NT2/D1 (cell line): ENCODE results near the gene ABO.
"Not testable (repeated sequence)": the region's sequence is repeated elsewhere in the genome, so short reads cannot be mapped to it uniquely, and the experiment has no call there.

Source experiments
- YY1 ChIP-seq: IDR thresholded peaks from 2 replicates; pipeline ENCODE4 v1.6.1; 2011; ENCODE audit not compliant: insufficient read length, insufficient read depth
- ZNF274 ChIP-seq: IDR thresholded peaks from 2 replicates; pipeline ENCODE4 v1.6.1; 2011; ENCODE audit warnings: mild to moderate bottlenecking, low read depth, low read length

- not testable (repeated sequence) for TF ChIP-seq ZNF274, YY1
These were observed 44.5 kb downstream of the ABO start for GRCh38 chr9:133230514-133230913.
